ENCODE data around the gene PITRM1. TPM values are rescaled to one million over a fixed set of nuclear protein-coding genes. Genes with fewer than 3 reads are reported as not detected.

Gene PITRM1
- total RNA-seq, 4 donors from 2014 or later = 67.6 to 107 (median 74.0) TPM

DNA sequence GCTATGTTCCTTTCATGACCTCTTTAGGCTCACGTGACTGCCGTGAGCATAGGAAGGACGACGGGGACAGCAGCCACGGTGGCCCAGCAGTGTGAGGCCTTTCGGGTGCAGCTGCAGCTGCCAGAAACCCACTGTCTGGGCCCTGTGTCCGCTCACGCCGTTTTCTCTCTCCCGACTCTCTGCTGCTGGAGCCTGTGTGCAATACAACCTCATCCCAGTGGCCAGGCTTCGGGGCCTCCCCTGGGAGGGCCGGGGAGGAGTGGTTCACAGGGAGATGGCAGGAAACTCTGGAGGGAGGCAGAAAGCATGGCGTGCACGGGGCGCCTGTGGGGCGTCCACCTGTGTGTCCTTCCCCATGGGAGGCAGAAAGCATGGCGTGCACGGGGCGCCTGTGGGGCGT lies 66.7 kb downstream of the PITRM1 start:
- TF ChIP-seq, protein P1, sequence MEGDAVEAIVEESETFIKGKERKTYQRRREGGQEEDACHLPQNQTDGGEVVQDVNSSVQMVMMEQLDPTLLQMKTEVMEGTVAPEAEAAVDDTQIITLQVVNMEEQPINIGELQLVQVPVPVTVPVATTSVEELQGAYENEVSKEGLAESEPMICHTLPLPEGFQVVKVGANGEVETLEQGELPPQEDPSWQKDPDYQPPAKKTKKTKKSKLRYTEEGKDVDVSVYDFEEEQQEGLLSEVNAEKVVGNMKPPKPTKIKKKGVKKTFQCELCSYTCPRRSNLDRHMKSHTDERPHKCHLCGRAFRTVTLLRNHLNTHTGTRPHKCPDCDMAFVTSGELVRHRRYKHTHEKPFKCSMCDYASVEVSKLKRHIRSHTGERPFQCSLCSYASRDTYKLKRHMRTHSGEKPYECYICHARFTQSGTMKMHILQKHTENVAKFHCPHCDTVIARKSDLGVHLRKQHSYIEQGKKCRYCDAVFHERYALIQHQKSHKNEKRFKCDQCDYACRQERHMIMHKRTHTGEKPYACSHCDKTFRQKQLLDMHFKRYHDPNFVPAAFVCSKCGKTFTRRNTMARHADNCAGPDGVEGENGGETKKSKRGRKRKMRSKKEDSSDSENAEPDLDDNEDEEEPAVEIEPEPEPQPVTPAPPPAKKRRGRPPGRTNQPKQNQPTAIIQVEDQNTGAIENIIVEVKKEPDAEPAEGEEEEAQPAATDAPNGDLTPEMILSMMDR (IDR thresholded peaks at IDR 0.05) = no peak
- no peak for ATAC-seq (ENCODE audit: low FRiP score)
- DNase-seq (ENCODE audit: low spot score) = no peak

DNA sequence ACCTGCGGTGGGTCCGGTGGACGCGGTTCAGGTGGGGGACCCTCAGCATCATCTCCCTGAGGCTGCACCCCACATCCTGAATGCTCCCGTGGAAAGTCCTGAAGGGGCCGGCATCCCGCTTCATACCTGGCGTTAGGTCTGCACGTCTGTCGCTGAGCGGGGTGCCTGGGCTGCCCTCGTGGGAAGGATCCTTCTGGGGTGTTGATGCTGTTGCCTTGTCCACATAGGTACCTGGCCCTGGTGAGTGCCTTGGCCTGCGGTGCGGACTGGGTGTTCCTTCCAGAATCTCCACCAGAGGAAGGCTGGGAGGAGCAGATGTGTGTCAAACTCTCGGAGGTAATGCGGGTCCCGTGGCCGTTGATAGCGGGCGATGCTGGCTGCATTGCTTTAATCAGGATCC lies 67.4 kb downstream of the PITRM1 start:
- ATAC-seq (ENCODE audit: low FRiP score) (no peak), DNase-seq (ENCODE audit: low spot score) (no peak)
- TF ChIP-seq, protein P1 (IDR thresholded peaks at IDR 0.05) = no peak

DNA sequence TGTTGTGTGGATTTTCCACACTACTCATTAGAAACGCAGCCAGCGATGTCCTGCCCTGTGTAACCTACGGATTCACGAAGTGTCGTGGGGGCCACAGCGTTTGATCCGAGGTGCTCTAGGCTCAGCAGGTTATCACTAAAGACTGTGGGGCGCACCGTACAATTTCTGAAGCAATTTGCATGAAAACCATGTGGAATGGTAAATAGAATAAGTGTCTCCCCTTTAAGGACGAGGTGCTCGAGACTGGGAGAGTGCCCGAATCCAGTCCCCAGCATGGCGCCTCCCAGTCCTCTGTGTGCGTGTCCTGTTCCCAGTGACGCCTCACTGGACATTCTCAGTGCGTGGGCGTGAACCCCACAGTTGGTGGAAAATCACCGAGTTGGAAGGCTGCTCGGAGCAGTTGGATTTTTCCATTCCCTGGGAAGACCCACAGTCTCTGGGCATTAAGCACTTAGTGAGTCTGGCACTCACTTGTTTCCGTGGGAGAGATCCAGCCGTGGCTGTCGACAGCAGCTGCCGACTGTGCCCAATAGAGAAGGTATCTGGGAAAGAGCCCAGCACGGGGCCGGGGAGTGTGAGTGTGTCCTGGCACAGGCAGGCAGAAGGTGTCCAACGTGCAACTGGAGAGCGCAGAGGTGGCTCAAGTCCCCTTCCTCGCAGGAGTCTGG lies 68.2 kb downstream of the PITRM1 start:
- DNase-seq (ENCODE audit: low spot score) (no peak), ATAC-seq (ENCODE audit: low FRiP score) (no peak)
- TF ChIP-seq, protein P1 (IDR thresholded peaks at IDR 0.05) = no peak

DNA sequence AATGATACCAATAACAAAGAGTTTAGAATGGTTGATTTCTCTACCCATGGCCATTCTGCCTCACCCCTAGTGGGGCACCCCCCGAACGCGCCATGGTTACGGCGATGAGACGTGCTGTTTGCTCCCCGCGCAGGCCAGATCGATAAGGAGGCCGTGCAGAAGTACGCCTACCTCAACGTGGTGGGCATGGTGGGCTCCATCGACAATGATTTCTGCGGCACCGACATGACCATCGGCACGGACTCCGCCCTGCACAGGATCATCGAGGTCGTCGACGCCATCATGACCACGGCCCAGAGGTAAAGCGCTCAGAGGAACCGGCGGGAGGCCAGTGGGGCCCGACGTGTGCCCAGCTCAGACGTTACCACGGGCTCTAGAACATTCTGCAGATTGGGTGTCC lies 68.9 kb downstream of the PITRM1 start:
- DNase-seq (ENCODE audit: low spot score) (no peak), ATAC-seq (ENCODE audit: low FRiP score) (no peak)
- TF ChIP-seq, protein P1 (IDR thresholded peaks at IDR 0.05) = no peak

DNA sequence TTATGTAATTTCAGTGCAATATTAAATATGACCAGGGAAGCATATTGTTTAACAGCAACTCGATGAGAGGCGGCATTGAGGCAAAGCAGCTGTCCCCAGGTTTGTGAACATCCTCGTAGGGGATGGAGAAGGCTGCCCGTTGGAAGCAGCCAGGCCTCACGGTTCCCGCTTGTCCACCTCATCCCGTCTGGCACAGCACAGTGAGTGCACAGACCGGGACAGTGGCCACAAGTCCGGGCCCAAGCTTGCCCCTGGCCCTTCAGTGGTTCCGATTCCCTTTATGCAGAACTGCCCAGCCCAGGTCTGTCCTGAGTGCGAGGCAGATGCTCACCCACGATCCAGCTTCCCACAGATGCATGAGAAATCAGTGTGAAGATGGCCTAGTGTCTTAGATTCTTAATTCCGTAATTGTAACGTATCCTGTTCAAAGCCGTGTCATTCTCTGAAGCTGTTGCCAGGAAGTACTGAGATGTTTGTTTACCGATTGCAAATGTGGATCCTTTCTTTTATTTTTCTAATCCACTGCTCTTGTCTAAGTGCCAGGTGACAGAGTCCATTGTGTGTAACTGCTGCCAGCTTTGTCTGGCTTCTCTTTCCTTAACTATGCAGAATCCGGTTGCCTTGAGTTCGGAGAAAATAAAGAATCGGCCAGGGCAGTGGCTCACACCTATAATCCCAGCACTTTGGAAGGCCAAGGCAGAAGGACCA lies 69.7 kb downstream of the PITRM1 start:
- no peak for DNase-seq (ENCODE audit: low spot score)
- no peak for ATAC-seq (ENCODE audit: low FRiP score)
- TF ChIP-seq, protein P1 (IDR thresholded peaks at IDR 0.05) = no peak

DNA sequence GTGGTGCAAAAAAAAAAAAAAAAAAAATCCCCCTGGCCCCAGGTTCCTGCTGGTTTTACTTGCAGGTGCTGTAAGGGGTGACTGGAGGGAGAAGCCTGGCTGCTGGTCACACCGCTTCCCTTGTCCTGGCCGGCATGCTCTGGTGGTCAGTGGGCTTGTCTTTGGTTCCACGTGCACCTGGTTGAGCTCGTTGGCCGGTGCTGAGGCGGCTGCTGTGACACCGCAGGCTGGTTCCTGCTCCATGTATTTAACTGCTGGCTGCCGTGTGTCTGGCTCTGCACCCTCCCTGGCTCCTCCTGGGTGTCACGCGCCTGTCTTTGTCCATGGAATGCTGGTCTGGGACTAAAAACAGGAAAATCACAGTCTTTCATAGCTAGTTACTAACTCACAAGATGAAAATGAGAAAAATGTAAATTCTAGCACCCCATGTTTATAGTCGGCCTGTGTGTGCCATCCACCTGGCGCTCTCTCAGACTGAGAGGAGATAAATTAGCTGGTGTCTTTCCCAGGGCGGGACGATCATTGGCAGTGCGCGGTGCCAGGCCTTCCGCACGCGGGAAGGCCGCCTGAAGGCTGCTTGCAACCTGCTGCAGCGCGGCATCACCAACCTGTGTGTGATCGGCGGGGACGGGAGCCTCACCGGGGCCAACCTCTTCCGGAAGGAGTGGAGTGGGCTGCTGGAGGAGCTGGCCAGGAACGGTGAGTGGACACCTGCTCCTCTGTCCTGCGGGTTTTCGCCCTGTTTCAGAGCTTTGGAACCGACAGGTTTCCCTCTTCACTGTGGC lies 71.5 kb downstream of the PITRM1 start:
- TF ChIP-seq, protein P1 (IDR thresholded peaks at IDR 0.05) = no peak
- ATAC-seq (ENCODE audit: low FRiP score) (no peak), DNase-seq (ENCODE audit: low spot score) (no peak)

Data from omental fat pad (tissue), 4 donors.